GM12892 (cell line): ENCODE data around the gene HTRA1.

ENCODE experiments used
- POLR2A ChIP-seq: IDR thresholded peaks from 2 replicates; pipeline ENCODE4 v1.6.1; 2011; ENCODE audit warnings: low read depth, low read length, control low read depth
- POLR2AphosphoS5 ChIP-seq: IDR thresholded peaks from 2 replicates; pipeline ENCODE4 v1.6.1; 2011; ENCODE audit warnings: low read depth, low read length, control low read depth
- TAF1 ChIP-seq: IDR thresholded peaks from 2 replicates; pipeline ENCODE4 v1.6.1; 2011; ENCODE audit warnings: low read depth, mild to moderate bottlenecking, control low read depth, low read length, borderline replicate concordance

DNA sequence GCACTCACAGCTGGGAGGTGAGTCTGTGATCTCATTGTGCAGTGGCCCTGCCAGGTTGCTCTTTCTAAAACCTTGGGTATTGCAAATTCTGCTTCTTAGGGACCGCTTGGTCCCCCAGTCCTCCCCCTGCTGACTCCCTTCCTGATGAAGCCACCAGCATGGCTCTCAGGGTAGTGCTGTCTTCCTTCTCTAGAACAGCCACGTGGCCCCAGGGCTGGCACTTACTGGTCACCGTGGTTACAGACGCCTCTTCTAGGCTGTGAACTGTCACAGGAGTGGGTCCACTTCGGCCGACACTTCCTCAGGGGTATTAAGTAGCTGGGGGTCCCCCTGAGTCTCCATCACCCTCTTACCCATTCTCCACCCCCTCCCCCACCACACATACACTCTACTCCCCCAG lies 2.7 kb upstream of the HTRA1 start:
- TF ChIP-seq POLR2AphosphoS5 (no peak), POLR2A (no peak), TAF1 (no peak)
